Activated CD8-positive, alpha-beta memory T cell treated with anti-CD3 and anti-CD28 coated beads for 24 hours (primary cell): ENCODE results near the gene SMOC2.
"Not testable (repeated sequence)": the region's sequence is repeated elsewhere in the genome, so short reads cannot be mapped to it uniquely, and the experiment has no call there.

ENCODE experiments used
- DNase-seq: peaks from one replicate; pipeline ENCODE4 v3.0.0-alpha.2; 2020

The SMOC2 gene

GRCh38 chr6:168670401-168670985, 229.5 kb downstream of the SMOC2 start:
- DNase-seq: no peak

GRCh38 chr6:168671028-168671862, 230.3 kb downstream of the SMOC2 start:
- DNase-seq: no peak

GRCh38 chr6:168671863-168672546, 231.0 kb downstream of the SMOC2 start:
- DNase-seq: no peak

GRCh38 chr6:168674595-168674994, 233.6 kb downstream of the SMOC2 start:
- no peak for DNase-seq

- no peak for DNase-seq
Observed at GRCh38 chr6:168675375-168675774, 234.4 kb downstream of the SMOC2 start.

- no peak for DNase-seq
Observed at GRCh38 chr6:168675933-168676551, 235.1 kb downstream of the SMOC2 start.

GRCh38 chr6:168676552-168677322, 235.8 kb downstream of the SMOC2 start:
- no peak for DNase-seq

- not testable (repeated sequence) for DNase-seq
Observed at GRCh38 chr6:168677323-168677781, 236.4 kb downstream of the SMOC2 start.

- DNase-seq: no peak
Observed at GRCh38 chr6:168678077-168678476, 237.1 kb downstream of the SMOC2 start.

GRCh38 chr6:168678588-168678987, 237.6 kb downstream of the SMOC2 start:
- no peak for DNase-seq

GRCh38 chr6:168681748-168682147, 240.8 kb downstream of the SMOC2 start:
- DNase-seq: no peak

GRCh38 chr6:168683621-168684020, 242.6 kb downstream of the SMOC2 start:
- DNase-seq: no peak

- no peak for DNase-seq
Observed at GRCh38 chr6:168684471-168684870, 243.5 kb downstream of the SMOC2 start.

GRCh38 chr6:168684906-168685305, 243.9 kb downstream of the SMOC2 start:
- DNase-seq: no peak

- DNase-seq: no peak
Observed at GRCh38 chr6:168686029-168686738, 245.2 kb downstream of the SMOC2 start.

GRCh38 chr6:168686831-168687730, 246.1 kb downstream of the SMOC2 start:
- no peak for DNase-seq

- no peak for DNase-seq
Observed at GRCh38 chr6:168690271-168690670, 249.3 kb downstream of the SMOC2 start.

GRCh38 chr6:168691774-168692173, 250.8 kb downstream of the SMOC2 start:
- DNase-seq: no peak

- no peak for DNase-seq
Observed at GRCh38 chr6:168692193-168692914, 251.4 kb downstream of the SMOC2 start.

GRCh38 chr6:168692915-168693257, 251.9 kb downstream of the SMOC2 start:
- not testable (repeated sequence) for DNase-seq
